GM08714 (cell line): Measurements from ENCODE around the gene PHACTR4.

ENCODE experiments used
- H3K4me3 ChIP-seq: fragments of 200-500 bp; sonication (Bioruptor generic); 2 replicates; pipeline ENCODE4 v1.5.1; 2014; ENCODE audit warnings: mild to moderate bottlenecking, low read length, inconsistent platforms
- ZNF274 ChIP-seq: IDR thresholded peaks from 2 replicates; pipeline ENCODE4 v1.6.1; 2012; ENCODE audit warnings: mild to moderate bottlenecking, low read depth, low read length

PHACTR4 gene

DNA sequence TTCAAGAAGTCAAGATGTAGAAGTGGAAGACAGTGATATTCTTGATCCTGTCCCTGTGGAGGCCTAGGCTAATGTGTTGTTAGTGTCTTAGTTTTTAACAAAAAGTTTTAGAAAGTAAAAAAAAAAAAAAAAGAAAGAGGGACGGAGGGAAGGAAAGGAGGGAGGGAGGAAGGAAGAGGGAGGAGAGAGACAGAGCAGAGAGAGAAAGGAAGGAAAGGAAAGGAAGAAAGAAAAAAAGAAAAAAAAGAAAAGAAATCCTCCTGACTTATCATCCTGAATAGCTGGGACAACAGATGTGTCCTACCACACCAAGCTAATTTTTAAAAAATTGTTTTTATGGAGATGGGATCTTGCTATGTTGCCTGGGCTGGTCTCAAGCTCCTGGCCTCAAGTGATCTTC is 24.6 kb downstream of the PHACTR4 start:
- H3K4me3 ChIP-seq = no peak overlapping the region
- no peak for TF ChIP-seq ZNF274

DNA sequence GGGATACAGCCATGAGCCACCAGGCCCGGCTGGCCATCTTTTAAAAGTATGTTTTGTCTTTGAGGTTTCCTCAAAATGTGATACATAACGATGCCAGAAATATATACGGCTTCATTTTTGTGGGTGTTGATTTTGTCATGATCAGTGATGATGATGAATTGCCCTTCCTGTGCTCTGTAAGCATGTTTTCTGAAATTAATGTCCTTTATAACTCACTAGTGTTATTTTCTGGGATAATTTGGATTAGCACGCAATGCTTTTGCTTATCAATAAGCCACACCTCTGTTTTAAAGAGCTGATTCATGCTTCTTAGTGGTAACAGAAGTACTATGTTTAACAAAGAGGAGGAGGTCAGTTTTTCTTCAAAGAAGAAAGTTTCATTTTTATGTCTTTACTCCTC is 25.6 kb downstream of the PHACTR4 start:
- no peak overlapping the region for H3K4me3 ChIP-seq
- no peak for TF ChIP-seq ZNF274

DNA sequence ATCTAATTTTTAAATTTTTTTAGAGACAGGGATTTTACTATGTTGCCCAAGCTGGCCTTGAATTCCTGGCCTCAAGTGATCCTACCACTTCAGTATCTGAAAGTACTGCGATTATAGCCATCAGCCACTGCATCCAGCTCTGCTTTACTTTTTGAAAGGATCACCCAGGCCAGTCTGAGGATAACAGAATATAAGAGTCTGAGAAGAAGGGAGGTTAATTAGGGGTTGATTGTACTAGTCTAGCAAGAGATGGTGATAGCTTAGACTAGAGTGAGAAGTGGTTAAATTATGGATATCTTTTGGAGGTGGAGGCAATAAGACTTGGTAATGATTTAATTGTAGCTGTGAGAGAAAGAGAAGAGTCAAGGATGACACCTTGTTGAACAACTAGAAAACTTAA is 32.2 kb downstream of the PHACTR4 start:
- H3K4me3 ChIP-seq = no peak overlapping the region
- no peak for TF ChIP-seq ZNF274

DNA sequence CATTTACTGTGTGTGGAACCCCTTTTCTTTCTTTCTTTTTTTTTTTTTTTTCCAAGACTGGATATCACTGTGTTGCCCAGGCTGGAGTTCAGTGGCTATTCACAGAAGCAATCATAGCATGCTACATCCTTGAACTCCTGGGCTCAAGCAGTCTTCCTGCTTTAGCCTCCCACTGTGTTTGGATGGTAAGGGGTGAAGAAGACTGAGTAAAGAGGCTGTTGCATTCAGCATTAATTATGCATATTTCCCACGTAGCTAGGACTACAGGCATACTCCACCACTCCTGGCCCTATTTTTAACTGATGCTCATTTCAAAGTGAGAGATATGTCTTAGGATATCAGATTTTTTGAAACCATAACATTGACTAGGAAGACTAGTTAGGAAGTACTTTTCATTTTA is 39.5 kb downstream of the PHACTR4 start:
- TF ChIP-seq ZNF274 = no peak

DNA sequence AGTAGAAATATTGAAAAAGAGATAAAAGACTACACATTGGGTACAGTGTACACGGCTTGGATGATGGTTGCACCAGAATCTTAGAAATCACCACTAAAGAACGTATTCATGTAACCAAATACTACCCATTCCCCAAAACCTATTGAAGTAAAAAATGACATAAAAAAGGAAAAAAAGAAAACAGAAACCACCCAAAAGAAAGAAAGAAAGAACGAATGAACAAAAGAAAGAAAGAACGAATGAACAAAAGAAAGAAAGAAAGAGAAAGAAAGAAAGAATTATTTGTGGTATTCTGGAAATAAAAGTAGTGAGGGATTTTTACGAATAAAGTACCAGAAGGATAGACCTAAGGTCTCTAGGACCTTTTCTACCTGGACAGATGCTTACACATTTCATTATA is 42.1 kb downstream of the PHACTR4 start:
- TF ChIP-seq ZNF274 = no peak
- no peak overlapping the region for H3K4me3 ChIP-seq

More for the DNA sequence above, 39.5 kb downstream of the PHACTR4 start:
- no peak overlapping the region for H3K4me3 ChIP-seq

DNA sequence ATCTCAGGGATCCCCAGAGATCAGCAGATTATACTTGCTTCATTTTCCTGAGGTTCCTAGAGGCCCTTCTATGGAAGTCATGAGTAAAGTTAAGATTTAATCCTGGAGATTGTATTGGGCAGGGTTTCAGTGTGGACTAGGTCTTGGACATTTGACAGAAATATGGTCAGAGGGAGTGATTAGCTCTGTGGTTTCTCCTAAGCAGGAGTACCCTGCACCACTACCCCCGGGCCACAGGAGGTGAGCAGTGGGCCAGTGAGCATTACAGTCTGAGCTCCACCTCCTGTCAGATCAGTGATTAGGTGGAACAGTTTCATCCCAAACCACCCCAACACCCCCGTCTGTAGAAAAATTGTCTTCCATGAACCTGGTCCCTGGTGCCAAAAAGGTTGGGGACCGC is 43.2 kb downstream of the PHACTR4 start:
- no peak overlapping the region for H3K4me3 ChIP-seq
- TF ChIP-seq ZNF274 = no peak

- no peak for TF ChIP-seq ZNF274
- no peak overlapping the region for H3K4me3 ChIP-seq
These were observed 47.1 kb downstream of the PHACTR4 start for GRCh38 chr1:28416509-28417194.

DNA sequence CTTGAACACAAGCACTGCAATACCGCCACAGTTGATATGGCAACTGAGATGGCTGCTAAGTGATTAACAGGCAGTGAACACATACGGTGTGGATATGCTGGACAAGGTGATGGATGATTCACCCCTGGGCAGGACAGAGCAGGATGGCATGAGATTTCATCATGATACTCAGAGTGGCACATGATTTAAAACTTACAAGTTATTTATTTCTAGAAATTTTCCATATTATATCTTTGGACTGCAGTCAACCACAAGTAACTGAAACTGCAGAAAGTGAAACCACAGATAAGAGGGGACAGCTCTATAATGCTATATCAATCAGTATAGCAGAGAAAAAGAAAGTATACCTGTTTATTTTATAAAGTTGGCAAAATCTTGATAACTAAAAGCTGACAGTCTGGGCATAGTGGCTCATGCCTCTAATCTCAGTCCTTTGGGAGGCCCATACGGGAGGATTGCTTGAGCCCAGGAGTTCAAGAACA is 47.9 kb downstream of the PHACTR4 start:
- H3K4me3 ChIP-seq = peak overlapping the region; percentile 10; the same call in 1 of the 2 replicates
- TF ChIP-seq ZNF274 = no peak

GRCh38 chr1:28417926-28418637 is 48.5 kb downstream of the PHACTR4 start:
- peak overlapping the region; percentile 10; the same call in 1 of the 2 replicates for H3K4me3 ChIP-seq
- no peak for TF ChIP-seq ZNF274

- H3K4me3 ChIP-seq = no peak overlapping the region
- TF ChIP-seq ZNF274 = no peak
These were observed 52.2 kb downstream of the PHACTR4 start for GRCh38 chr1:28421744-28422143.

DNA sequence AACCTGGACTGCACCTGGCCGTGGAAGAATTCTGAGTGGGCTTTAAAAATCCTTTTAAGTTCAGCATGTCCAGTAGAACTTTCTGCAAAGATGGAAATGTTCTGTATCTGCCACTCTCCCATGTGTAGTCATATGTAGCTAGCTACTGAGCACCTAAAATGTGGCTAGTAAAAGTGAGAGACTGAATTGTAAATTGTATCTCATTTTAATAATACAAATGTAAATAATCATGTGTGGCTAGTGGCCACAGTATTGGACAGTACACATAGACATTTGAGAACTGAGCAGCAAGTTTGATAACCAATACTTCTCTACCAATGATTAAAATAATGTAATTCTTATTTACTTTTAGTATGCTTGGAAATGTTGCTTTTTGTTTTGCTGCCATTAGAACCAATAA is 57.3 kb downstream of the PHACTR4 start:
- no peak for TF ChIP-seq ZNF274
- H3K4me3 ChIP-seq = no peak overlapping the region

DNA sequence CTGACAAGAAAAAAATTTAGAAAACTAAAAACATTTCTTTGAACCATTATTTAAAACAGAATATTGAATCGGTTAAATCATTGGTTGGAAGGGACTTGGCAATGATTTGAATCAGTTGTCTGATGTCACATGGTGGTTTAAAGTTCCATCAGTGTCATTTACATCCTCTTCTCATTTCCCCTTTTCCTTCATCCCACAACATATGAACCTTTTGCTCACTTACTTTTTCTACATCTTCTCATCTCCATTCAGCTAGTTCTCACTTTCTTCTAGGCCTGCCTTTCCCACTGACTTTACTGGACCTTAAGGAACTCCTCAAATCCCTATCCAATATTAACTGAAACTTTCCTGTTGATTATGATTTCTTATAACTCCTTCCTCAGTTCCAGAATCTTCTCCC is 58.5 kb downstream of the PHACTR4 start:
- H3K4me3 ChIP-seq = no peak overlapping the region
- no peak for TF ChIP-seq ZNF274

- TF ChIP-seq ZNF274 = no peak
- H3K4me3 ChIP-seq = no peak overlapping the region
These were observed 59.5 kb downstream of the PHACTR4 start for GRCh38 chr1:28428990-28429520.

GRCh38 chr1:28436211-28436769 is 66.8 kb downstream of the PHACTR4 start:
- no peak for TF ChIP-seq ZNF274
- no peak overlapping the region for H3K4me3 ChIP-seq
